ENCODE data around the gene RIPK1.

Gene RIPK1

DNA sequence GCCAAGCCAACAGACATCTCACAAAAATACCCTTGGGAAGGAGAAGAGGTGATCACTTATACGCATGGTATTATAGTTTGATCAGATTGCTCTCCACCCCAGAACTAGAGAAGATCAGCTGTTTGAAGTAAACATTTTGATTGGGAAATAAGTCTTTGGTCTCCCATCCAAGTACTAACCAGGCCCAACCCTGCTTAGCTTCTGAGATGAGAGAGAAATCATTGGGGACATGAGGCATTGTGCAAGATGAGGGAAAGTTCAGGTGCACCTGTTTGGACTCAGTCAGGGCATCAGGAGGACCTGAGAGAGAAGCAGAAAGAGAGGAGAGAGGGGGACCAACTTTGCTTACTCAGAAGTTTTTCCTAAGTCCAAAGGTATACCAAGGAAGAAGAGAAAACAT is 11.4 kb downstream of the RIPK1 start:
- DNase-seq = no peak

DNA sequence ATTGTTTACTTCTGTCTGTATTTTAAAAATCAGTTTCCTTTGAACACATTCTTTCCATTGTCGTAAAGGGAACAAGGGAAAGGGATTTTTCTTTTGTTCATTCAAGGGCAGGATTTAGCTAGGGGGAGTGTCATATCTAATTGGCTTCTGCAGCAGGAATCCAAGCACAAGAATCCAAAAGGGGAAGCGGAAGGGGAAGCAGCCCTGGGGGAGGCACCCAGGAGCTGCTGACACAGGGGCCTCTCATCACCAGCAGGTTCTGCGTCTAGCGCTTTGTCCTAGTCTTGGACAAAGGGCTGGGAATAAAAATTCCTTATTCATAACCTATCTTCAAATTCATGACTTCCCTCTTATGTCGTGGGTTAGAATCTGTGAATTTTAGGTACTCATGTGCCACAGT is 13.7 kb downstream of the RIPK1 start:
- DNase-seq = no peak

DNA sequence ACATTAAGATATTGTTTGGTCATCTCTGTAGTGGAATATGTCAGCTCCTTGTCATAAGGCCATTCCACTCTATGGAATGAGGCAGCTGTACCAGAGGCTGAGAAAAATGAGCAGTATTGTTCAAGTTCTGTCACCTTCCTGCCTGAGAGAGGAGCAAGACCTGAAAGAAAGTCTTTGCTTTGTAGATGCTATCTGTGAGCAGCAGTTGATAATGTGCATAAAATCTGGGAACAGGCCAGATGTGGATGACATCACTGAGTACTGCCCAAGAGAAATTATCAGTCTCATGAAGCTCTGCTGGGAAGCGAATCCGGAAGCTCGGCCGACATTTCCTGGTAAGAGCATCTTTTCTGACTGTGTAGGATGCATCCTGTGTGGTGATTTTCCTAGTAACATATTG is 16.8 kb downstream of the RIPK1 start:
- DNase-seq = no peak

DNA sequence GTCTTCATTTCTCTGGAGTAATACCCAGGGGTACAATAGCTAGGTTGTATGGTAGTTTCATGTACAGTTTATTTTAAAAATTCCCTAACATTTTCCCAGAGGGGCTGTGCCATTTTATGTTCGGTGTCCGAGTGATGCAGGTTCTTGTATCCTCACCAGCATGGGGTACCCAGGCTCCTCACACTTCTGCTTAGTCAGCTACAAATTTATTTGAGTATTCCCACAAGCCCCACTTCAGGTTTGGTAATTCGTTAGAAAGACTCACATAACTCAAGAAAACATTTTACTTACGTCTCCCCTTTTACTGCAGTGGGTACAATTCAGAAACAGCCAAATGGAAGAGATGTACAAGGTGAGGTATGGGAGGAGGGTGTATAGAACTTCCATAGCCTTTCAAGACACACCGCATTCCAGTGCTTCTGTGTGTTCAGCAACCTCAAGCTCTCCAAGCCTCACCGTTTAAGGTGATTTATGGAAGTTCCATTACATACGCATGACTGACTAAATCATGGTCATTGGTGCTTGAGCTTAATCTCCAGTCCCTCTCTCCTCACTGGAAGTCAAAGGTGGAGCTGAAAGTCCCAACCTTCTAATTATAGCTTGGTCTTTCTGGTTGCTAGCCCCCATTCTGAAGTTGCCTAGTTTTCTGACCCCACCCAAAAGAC is 18.1 kb downstream of the RIPK1 start:
- no peak for DNase-seq

DNA sequence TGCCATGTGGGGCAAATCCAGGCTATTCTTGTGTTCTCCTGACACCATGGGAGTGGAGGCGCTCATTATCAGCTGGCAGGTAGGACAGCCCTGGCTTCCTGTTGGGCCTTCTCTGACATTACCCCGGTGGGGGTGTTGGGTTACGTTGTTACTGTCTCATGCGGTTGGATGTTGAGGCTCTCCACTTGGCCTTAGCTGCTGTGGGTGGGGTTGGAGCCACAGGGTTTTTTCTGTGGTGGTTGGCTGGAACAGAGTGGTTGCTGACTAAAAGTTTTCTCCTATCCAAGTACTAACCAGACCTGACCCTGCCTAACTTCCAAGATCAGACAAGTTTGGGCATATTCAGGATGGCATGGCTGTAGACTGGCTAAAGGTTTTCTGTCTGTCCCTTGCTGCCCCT is 20.2 kb downstream of the RIPK1 start:
- no peak for DNase-seq

DNA sequence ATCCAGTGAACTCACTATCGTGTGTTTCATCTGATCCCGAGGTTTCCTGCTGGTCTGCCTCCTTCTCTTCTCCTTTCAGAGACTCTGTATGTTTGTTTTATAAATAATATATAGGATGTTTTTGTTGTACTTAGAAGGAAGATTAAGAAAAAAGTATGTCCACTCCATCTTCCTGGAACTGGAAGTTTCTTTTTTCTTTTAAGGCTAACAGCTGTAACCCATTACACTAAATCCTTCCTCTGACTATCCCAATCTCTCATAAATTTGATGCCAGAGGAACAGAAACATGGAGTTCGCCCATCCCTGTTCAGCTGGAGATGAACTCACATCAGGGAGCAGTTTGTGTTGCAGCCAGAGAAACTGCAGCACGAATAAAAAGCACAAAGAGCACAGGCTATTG is 20.7 kb downstream of the RIPK1 start:
- no peak for DNase-seq

DNA sequence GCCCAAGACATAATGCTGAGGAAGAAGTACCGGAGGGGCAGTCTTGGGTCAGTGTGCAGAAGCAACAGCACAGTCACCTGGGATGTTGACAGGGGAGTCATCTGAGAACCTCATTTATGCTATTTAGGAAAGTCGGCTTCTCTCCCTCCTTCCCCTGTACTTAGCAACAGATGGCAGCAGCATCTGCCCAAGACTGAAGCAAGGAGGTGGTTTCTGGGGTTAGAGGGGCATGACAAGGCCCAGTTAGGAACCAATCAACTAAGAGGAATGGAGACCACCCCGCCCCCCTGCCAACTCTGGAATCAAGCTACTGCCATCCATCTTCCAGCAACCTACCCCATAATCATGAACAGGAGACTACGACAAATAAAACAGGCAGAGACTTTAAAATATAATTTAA is 21.7 kb downstream of the RIPK1 start:
- no peak for DNase-seq

DNA sequence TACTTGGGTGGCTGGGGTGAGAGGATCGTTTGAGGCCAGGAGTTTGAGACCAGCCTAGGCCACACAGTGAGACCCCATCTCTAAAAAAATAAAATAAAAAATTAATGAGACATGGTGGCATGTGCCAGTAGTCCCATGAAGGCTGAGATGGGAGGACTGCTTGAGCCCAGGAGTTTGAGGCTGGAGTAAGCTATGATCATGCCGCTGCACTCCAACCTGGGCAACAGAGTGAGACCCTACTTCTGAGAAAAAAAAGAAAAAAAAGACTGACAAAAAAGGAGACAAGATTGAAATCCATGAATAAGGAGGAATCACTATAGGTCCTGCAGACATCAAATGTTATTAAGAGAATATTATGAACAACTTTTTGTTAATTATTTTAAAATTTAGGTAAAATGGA is 26.5 kb downstream of the RIPK1 start:
- no peak for DNase-seq

DNA sequence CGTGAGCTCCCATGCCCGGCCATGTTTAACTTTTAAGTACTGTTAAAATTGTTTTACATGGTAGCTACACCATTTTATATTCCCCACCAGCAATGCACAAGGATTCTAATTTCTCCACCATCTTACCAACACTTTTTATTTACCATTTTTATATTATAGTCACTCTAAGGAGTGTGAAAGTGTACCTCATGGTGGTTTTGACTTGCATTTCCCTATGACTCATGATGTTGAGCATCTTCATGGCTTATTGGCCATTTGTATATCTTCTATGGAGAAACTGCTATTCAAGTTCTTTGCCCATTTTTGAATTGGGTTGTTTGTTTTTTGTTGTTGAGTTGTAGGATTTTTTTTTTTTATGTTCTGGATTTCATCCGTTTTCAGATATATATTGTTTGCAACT is 34.6 kb downstream of the RIPK1 start:
- no peak for DNase-seq

DNA sequence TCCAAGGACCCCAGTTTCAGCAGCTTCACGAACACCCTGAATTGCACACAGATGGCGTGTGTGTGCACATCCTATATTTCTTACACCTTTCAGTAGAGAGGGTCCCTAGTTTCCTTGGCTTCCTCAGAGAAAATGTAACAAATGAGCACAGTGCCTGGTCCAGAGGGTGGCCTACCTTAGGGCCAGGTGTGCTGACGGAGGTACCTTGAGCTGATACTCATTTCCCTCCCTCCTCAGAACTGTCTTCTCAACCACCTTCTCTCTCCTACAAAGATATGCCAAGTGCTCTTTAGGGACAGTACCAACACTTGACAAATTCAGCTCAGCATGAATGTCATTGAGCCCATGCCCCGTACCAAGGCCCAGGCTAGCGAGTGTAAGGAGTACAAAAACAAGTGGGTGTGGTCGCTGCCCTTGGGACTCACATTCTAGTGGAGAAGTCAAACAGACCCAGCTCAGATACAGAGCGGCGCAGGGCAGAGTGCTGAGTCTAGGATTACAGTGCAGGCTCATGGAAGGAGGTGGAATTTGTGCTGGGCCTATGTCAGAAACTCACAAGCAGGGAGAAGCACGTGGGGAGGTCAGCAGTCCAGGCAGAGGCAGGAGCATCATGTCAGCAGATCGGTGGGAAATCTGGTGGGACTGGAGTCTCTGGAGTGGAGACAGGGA is 40.6 kb downstream of the RIPK1 start:
- DNase-seq = no peak

DNA sequence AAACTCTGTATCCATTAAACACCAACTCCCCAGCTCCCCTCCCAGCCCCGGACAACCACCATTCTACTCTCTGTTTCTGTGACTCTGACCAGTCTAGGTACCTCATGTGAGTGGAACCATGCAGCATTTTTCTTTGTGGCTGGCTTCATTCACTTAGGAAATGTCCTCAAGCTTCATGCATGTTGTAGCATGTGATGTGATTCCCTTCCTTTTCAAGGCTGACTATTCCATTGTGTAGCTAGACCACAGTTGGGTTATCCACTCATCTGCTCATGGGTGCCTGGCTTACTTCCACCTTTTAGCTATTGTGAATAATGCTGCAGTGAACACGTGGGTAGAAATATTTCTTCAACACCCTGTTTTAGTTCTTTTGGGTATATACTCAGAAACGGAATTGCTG is 41.5 kb downstream of the RIPK1 start:
- DNase-seq = no peak

DNA sequence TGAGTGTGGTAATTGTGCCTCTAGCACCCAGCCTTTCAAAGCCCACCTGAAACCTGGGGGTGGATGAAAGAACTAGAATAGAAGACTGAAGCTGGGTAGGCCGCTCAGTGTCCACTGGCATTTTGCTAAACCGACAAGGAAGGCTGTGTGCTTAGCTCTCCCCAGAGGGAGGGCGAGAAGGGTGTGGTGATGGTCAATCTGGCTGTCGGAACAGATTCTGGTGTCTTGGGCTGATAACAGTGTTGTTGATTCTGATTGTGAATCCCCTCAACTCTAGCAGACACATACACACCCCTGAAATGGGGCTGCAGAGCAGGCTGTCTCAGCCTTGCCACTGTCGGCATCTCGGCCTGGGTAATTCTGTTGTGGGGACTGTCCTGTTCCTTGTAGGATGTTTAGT is 46.1 kb downstream of the RIPK1 start:
- no peak for DNase-seq

DNA sequence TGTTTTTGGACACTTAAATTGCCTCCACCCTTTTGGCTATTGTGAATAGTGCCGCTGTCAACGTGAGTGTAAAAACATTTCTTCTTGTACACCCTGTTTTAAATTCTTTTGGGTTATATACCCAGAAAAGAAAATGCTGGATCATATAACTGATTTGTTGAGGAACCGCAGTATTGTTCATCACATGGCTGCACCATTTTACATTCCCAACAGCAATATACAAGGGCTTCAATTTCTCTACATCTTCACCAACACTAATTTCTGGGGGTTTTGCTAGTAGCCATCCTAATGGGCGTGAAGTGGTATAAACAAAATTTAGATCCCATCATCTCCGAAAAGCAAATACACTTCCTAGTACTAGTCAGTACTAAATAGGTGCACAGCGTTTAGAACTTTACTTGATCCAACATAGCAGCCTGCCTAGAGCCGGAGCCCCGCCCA is 49.6 kb downstream of the RIPK1 start:
- no peak for DNase-seq

DNA sequence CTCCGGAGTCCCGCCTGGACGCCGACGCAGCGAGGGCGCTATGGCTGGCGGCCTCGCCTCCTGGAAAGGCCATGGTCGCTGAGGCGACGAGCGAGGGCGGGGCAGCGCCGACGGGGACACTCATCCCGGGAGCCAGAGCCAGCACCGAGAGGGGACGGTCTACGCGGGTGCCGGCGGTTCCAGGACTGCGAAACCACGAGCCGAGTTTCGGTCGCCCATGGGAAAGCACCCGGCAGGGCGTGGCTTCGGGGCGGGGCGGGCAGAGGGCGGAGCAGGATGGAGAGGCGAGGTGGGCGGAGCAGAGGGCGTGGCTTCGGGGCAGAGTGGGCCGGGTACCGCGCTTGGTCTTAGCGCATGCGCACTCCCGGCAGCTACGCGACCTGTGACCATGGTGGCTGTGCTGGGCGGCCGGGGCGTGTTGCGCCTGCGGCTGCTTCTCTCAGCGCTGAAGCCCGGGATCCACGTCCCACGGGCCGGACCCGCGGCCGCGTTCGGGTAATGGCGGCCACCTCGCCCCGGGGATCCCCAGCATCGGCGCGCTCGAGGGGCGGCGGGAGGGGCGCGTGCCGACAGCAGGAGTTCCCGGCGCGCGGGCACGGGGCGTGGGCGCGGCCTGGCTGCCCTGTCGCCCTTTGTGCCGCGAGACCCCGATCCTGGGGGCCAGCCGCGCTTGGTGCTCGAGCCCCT is 50.2 kb downstream of the RIPK1 start, which contains the start of gene BPHL:
Gene BPHL (plus strand): TSS at position 359 of the 687 bp plus-strand sequence. CDS start 30 bp downstream, at position 389.
- DNase-seq = peak; percentile 100

DNA sequence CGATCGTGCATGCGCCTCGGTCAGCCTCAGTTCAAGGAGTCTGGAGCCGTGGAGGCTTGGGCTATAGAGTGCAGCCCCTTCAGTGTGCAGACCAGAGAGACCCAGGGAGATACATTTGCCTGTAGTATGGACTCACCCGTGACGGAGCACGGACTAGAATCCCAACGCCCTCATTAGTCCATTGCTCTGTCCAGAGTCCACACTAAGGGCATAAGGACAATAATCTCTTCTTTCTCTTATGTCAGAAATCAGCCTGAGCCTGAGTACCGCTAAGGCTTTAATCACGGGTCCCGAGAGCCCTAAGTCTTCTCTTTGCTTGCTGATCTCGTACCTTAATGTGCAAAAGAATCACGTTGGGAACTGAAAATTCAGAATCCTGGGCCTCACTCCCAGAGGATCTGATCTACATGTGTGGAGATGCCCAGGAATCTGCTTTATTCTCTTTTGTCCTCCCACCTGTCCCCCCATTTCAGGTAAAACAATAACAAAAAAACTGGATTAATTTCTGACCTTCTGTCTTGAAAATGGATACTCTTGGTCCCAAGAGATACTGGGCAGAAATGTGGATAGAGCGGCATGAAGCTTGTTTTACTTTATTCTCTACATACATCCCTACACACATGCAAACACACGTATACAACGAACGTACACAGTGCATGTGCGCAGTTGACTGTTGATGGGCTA is 50.9 kb downstream of the RIPK1 start:
- no peak for DNase-seq

DNA sequence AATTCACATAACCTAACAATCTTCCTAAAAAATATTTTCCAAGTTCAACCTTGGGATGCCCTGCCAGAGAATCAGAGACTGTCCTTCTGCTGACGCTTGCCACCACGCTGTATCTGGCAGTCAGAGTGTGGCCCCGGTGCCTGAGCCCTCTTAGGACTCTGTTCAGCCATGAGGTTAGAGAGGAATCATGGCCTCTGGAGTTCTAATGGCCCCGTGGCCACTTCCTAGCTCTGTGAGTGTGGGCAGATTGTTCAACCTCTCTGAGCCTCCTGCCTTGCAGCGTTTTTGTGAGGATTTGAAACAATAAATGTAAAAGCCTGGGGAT is 52.4 kb downstream of the RIPK1 start:
- no peak for DNase-seq

DNA sequence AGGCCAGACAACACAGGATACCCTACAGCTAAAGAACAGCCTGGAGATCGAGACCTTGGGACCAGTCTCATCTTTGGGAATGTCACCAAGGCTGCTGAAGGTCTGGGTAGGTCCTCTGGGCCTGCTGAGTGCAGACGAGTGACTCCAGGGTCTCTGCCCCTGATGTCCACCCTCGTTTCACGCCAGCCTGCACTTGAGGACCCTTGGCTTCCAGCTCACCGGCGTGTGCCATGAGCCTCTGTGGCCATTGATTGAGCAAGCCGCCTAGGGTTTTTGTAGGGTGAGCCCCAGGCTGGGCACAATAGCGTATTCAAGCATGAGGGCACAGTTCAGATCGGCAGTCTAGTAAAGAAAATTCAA is 54.5 kb downstream of the RIPK1 start:
- DNase-seq = no peak

DNA sequence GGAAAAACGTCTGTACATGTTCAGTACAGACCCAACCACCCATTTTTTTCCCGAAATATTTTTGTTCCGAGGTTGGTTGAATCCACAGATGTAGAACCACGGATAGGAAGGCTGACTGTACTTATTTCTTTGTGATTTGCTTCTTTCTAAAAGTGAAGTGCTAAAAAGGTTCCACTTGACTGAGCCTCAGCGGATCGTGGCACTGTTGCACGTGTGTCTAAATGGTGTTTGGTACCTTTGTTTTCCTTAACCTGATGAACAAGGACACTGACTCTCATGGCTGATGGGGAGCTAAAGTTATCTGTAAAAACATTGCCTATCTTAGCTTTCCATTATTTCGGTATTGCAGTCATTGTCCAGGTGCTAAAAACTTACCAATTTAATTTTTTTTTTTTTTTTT is 56.4 kb downstream of the RIPK1 start:
- DNase-seq = no peak

DNA sequence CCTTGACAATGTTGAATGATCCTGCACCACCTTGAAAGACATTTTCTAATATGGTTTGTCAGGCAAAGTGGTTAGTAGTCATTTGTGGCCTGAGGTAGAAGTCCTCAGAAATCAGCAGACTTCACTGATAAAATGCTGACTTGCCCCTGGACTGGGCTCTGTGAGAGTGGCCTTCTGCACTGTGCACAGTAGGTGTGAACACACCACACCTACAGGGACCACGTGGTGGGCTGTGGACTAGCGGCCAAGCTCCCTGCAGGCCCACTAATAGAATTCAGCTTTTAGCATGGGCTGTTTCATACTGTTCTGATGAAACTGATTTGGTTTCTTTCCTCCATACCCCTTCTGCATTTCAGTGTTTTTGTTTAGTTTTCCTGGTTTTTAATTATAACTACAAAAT is 57.5 kb downstream of the RIPK1 start:
- no peak for DNase-seq

DNA sequence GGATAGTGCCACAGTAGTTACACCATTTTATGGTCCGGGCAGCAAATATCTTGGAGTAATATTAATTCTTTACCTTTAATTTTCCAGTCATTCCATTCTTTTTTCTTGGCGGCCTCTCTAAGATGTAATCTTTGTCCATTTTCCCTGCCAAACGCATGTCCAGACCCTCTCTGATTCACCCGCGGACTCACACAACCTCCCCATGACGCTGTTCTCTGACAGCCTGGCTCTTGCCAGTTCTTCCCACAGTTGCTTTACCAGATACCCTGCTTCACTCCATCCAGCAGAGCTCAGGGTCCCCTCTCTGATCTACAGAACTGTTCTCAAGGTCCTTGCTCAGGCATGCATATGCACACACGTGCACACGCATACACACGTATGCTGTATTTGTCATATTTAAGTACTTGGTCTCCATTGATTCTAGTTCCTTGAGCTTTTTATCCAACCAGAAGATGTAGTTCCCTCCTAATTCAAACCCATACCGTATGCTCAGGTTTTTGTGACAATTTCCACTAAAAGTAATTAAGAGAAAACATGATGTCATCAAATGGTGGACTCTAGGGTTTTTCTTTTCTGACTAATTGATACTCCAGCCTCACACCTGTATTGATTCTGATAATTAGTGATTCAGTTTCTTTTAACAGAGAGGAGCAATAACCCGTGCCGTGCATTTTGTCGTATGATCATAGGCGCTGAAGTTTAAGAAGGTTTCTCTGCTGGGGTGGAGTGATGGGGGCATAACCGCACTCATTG is 60.2 kb downstream of the RIPK1 start:
- no peak for DNase-seq

DNA sequence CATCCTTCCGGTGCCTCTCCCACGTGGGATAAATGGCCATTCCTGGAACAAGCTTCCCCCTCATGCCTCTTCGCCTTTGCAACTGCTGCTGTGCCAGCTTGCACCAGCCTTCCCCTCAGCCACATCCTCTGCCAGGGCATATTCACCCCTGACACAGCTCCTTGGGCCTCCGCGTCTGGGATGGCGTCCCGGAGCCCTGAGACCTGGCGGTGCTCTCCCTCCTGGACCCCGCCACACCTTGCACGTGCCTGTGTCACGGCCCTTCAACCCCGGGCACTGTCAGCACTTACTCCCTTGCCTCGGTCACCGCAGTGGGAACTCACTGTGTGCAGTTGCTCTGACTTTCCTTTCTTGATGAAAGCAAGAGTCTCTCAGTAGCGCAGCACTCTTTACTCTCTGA is 63.4 kb downstream of the RIPK1 start:
- DNase-seq = no peak

DNA sequence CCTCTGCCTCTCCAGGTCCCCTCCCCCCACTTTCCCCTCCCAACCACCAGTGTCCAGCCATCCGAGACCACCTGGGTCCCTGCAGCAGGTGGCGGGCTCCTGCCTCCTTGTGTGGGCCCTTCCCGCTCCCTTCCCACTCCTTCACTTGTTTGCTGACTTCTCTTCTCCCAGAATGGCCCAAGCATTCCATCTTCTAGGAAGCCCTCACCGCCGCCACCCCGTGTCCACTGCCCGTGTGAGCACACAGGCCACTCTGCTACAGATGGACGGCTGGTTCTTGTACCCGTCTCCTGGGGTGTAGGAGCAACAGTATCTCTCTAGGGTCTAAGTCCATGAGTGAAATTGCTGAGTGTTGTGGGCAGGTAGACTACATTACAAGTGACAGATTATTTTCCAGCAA is 65.2 kb downstream of the RIPK1 start:
- DNase-seq = no peak
